Measurements from ENCODE around the gene UMPS.
"Not testable (repeated sequence)": the region's sequence is repeated elsewhere in the genome, so short reads cannot be mapped to it uniquely, and the experiment has no call there.

Gene UMPS

DNA sequence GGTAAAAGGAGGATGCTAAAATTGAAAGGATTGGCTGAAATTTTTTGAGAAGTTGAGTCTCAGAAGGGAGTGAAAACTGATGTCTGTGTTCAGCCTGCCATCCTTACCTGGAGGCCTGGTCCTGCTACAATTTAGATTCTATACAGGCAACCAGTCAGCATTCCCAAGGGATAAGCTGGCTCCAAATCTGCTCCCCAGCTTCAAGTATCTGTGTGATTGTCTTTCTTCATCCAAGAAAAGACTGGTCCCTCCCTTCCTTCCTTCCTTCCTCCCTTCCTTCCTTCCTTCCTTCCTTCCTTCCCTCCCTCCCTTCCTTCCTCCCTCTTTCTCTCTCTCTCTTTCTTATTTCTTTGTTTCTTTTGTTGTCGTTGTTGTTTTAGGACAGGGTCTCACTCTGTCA, 24.7 kb upstream of the UMPS start:
- Histone ChIP-seq H3K36me3 (ENCODE audit: low read depth) (no peaks in the 10 kb centered on the region), H3K4me1 (ENCODE audit: insufficient read depth, poor library complexity, severe bottlenecking) (no peaks in the 10 kb centered on the region), H3K9me3 (ENCODE audit: severe bottlenecking) (no peaks in the 10 kb centered on the region), H3K27ac (ENCODE audit: poor library complexity, severe bottlenecking) (no peak overlapping the region), H3K27me3 (ENCODE audit: insufficient read depth, poor library complexity, severe bottlenecking) (peaks cover 4% of the 10 kb centered on the region), H3K4me3 (ENCODE audit: severe bottlenecking) (no peak overlapping the region)
- no peak for TF ChIP-seq CTCF (IDR thresholded peaks at IDR 0.05; ENCODE audit: poor library complexity, severe bottlenecking)
- DNase-seq (ENCODE audit: low spot score) = no peak
- ATAC-seq (ENCODE audit: low read depth) = no peak

- H3K4me1 ChIP-seq (ENCODE audit: insufficient read depth, poor library complexity, severe bottlenecking); H3K9me3 ChIP-seq (ENCODE audit: severe bottlenecking); DNase-seq (ENCODE audit: low spot score); H3K27me3 ChIP-seq (ENCODE audit: insufficient read depth, poor library complexity, severe bottlenecking); H3K36me3 ChIP-seq (ENCODE audit: low read depth); H3K4me3 ChIP-seq (ENCODE audit: severe bottlenecking); ATAC-seq (ENCODE audit: low read depth); H3K27ac ChIP-seq (ENCODE audit: poor library complexity, severe bottlenecking): not testable (repeated sequence)
Measured at GRCh38 chr3:124707223-124707622, 23.0 kb upstream of the UMPS start.

DNA sequence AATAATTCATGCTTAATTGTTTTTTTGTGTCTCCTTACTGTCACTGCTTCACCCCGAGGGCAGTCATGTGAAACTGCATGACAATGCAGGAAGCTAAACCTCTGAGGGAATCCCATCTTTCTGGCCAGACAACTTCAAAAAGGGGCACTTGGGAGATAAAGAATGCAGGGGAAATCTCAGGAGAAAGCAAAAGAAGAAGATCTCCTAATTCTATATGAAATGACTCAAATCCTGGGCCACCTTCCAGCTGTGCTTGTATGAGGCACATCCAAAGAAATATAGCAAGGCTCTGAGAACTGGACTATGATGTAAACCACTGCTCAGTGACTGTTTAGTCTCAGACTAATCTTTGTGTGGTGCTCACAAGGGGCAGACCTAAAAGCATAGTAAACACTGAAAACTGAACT, 22.6 kb upstream of the UMPS start:
- no peaks in the 10 kb centered on the region for H3K36me3 ChIP-seq (ENCODE audit: low read depth)
- ATAC-seq (ENCODE audit: low read depth) (no peak), DNase-seq (ENCODE audit: low spot score) (no peak)
- no peak for TF ChIP-seq CTCF (IDR thresholded peaks at IDR 0.05; ENCODE audit: poor library complexity, severe bottlenecking)
- peaks cover 4% of the 10 kb centered on the region for H3K27me3 ChIP-seq (ENCODE audit: insufficient read depth, poor library complexity, severe bottlenecking)
- H3K9me3 ChIP-seq (ENCODE audit: severe bottlenecking) = no peaks in the 10 kb centered on the region
- H3K4me3 ChIP-seq (ENCODE audit: severe bottlenecking) = no peak overlapping the region
- no peak overlapping the region for H3K27ac ChIP-seq (ENCODE audit: poor library complexity, severe bottlenecking)
- no peaks in the 10 kb centered on the region for H3K4me1 ChIP-seq (ENCODE audit: insufficient read depth, poor library complexity, severe bottlenecking)

DNA sequence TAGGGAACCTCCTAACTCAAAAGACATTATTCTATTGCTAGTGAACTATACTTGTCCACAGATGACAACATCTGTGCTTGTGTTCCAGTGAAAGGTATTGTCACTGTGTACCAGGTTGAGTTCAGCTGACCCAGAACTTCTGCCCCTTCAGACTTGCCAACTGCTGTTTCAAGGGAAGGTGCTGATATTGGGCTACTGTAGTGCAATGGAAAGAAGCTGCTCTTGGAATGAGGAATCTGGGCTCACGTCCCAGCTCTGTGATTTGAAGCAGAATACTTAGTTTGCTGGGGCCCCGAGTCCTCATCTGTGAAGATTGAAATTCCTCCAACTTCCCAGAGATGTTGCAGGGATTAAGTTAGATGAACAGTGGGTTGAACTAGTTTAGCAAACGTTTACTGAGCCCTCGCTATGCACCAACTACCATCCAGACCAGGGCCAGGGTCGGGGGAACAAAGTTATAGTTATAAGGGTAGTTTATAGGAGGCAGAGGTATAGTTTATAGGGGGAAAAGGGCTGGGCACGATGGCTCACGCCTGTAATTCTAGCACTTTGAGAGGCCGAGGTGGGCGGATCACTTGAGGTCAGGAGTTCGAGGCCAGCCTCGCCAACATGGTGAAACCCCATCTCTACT, 15.9 kb upstream of the UMPS start:
- H3K27me3 ChIP-seq (ENCODE audit: insufficient read depth, poor library complexity, severe bottlenecking) = peaks cover 4% of the 10 kb centered on the region
- no peaks in the 10 kb centered on the region for H3K9me3 ChIP-seq (ENCODE audit: severe bottlenecking)
- no peaks in the 10 kb centered on the region for H3K4me1 ChIP-seq (ENCODE audit: insufficient read depth, poor library complexity, severe bottlenecking)
- no peak overlapping the region for H3K27ac ChIP-seq (ENCODE audit: poor library complexity, severe bottlenecking)
- no peak for ATAC-seq (ENCODE audit: low read depth)
- TF ChIP-seq CTCF (IDR thresholded peaks at IDR 0.05; ENCODE audit: poor library complexity, severe bottlenecking) = no peak
- no peak overlapping the region for H3K4me3 ChIP-seq (ENCODE audit: severe bottlenecking)
- DNase-seq (ENCODE audit: low spot score) = no peak
- no peaks in the 10 kb centered on the region for H3K36me3 ChIP-seq (ENCODE audit: low read depth)

GRCh38 chr3:124722589-124722988, 7.7 kb upstream of the UMPS start:
- TF ChIP-seq CTCF (IDR thresholded peaks at IDR 0.05; ENCODE audit: poor library complexity, severe bottlenecking) = no peak
- no peak for DNase-seq (ENCODE audit: low spot score)
- Histone ChIP-seq H3K27me3 (ENCODE audit: insufficient read depth, poor library complexity, severe bottlenecking) (peaks cover 15% of the 10 kb centered on the region), H3K36me3 (ENCODE audit: low read depth) (no peaks in the 10 kb centered on the region), H3K4me3 (ENCODE audit: severe bottlenecking) (no peak overlapping the region), H3K27ac (ENCODE audit: poor library complexity, severe bottlenecking) (no peak overlapping the region), H3K9me3 (ENCODE audit: severe bottlenecking) (no peaks in the 10 kb centered on the region), H3K4me1 (ENCODE audit: insufficient read depth, poor library complexity, severe bottlenecking) (no peaks in the 10 kb centered on the region)
- no peak for ATAC-seq (ENCODE audit: low read depth)
